WTC11 (cell line): Measurements from ENCODE around the gene ZNF467. TPM values are rescaled to one million over a fixed set of nuclear protein-coding genes. Genes with fewer than 3 reads are reported as not detected.

Experiments used
- ATAC-seq: fragments of 200-7000 bp; cut with Tn5 transposase; 2 replicates; pipeline ENCODE4 v1.10.0; 2021; ENCODE audit warnings: mild to moderate bottlenecking, moderate library complexity
- CTCF ChIA-PET: fragments of 300-600 bp; sonication (Branson Sonifier 250); formaldehyde crosslinking; loops from one replicate; lab custom pipeline; 2021; ENCODE audit warnings: antibody characterized with exemption; lab: Charles Lee
- POLR2A ChIA-PET: fragments of 350-600 bp; sonication (Branson Sonifier 250); formaldehyde crosslinking; loops from one replicate; lab custom pipeline; 2021; ENCODE audit warnings: antibody characterized with exemption; lab: Charles Lee
- DNase-seq: peaks from one replicate; pipeline ENCODE4 v3.0.0; 2021; ENCODE audit warnings: low spot score
- H3K27ac Mint-ChIP-seq: 2 replicates; pipeline ENCODE4 v1.8.0; 2021; ENCODE audit warnings: mixed read lengths
- H3K27me3 Mint-ChIP-seq: 2 replicates; pipeline ENCODE4 v1.8.0; 2021; ENCODE audit warnings: low read depth, mild to moderate bottlenecking, moderate library complexity, mixed read lengths
- H3K36me3 Mint-ChIP-seq: 2 replicates; pipeline ENCODE4 v1.8.0; 2021; ENCODE audit warnings: mixed read lengths
- H3K4me1 Mint-ChIP-seq: 2 replicates; pipeline ENCODE4 v1.8.0; 2022; ENCODE audit warnings: mixed read lengths
- H3K4me3 Mint-ChIP-seq: 2 replicates; pipeline ENCODE4 v1.8.0; 2021; ENCODE audit warnings: mild to moderate bottlenecking, moderate library complexity, mixed read lengths
- H3K9me3 Mint-ChIP-seq: 2 replicates; pipeline ENCODE4 v1.8.0; 2021; ENCODE audit warnings: mixed read lengths
- CREB1 ChIP-seq: sonication (generic); formaldehyde crosslinking; IDR thresholded peaks from 2 replicates; pipeline ENCODE4 v1.8.0; 2023; ENCODE audit warnings: mild to moderate bottlenecking, missing genetic modification reagents
- ERG ChIP-seq: fragments of 250-450 bp; sonication (Bioruptor Pico); IDR thresholded peaks from 2 replicates; pipeline ENCODE4 v1.8.0; 2021; ENCODE audit warnings: mild to moderate bottlenecking
- ESRRA ChIP-seq: sonication (generic); formaldehyde crosslinking; IDR thresholded peaks from 2 replicates; pipeline ENCODE4 v1.8.1; 2022; ENCODE audit warnings: mild to moderate bottlenecking, missing genetic modification reagents, borderline replicate concordance
- FOXJ3 ChIP-seq: sonication (generic); formaldehyde crosslinking; IDR thresholded peaks from 2 replicates; pipeline ENCODE4 v1.9.0; 2021; ENCODE audit warnings: missing genetic modification reagents, mild to moderate bottlenecking, borderline replicate concordance
- FOXK1 ChIP-seq: sonication (generic); formaldehyde crosslinking; IDR thresholded peaks from 2 replicates; pipeline ENCODE4 v1.8.0; 2022; ENCODE audit warnings: mild to moderate bottlenecking, moderate library complexity, missing genetic modification reagents
- FOXP1 ChIP-seq: sonication (generic); formaldehyde crosslinking; IDR thresholded peaks from 2 replicates; pipeline ENCODE4 v1.8.0; 2022; ENCODE audit warnings: missing genetic modification reagents, mild to moderate bottlenecking, moderate library complexity, borderline replicate concordance
- JAZF1 ChIP-seq: fragments of 250-450 bp; sonication (Bioruptor Pico); IDR thresholded peaks from 2 replicates; pipeline ENCODE4 v1.9.0; 2021; ENCODE audit warnings: moderate library complexity, mild to moderate bottlenecking, inconsistent platforms
- MAX ChIP-seq: sonication (generic); formaldehyde crosslinking; IDR thresholded peaks from 2 replicates; pipeline ENCODE4 v1.8.0; 2022; ENCODE audit warnings: mild to moderate bottlenecking, missing genetic modification reagents
- NFYB ChIP-seq: sonication (generic); formaldehyde crosslinking; conservative IDR thresholded peaks from 2 replicates; pipeline ENCODE4 v1.8.0; 2022; ENCODE audit warnings: low read depth, missing genetic modification reagents
- SMAD3 ChIP-seq: sonication (generic); formaldehyde crosslinking; IDR thresholded peaks from 2 replicates; pipeline ENCODE4 v1.8.0; 2022; ENCODE audit warnings: missing genetic modification reagents, mild to moderate bottlenecking, borderline replicate concordance
- STAT6 ChIP-seq: sonication (generic); formaldehyde crosslinking; conservative IDR thresholded peaks from 2 replicates; pipeline ENCODE4 v1.8.1; 2023; ENCODE audit warnings: mild to moderate bottlenecking, low read depth, missing genetic modification reagents, moderate library complexity
- TEAD1 ChIP-seq: sonication (generic); formaldehyde crosslinking; IDR thresholded peaks from 2 replicates; pipeline ENCODE4 v1.8.0; 2022; ENCODE audit warnings: mild to moderate bottlenecking, missing genetic modification reagents
- ZNF219 ChIP-seq: sonication (generic); formaldehyde crosslinking; IDR thresholded peaks from 2 replicates; pipeline ENCODE4 v1.8.0; 2023; ENCODE audit warnings: missing genetic modification reagents, mild to moderate bottlenecking, borderline replicate concordance
- ZNF423 ChIP-seq: fragments of 250-450 bp; sonication (Bioruptor Pico); IDR thresholded peaks from 2 replicates; pipeline ENCODE4 v2.1.2; 2022; ENCODE audit warnings: mild to moderate bottlenecking, moderate library complexity
- total RNA-seq: library from RNA; stranded (reverse); gene quantifications from 3 replicates; pipeline ENCODE4 v1.2.3, GENCODE V29; 2021

Gene ZNF467
- total RNA-seq, 1 experiment from 2014 or later, result 0.70 TPM

GRCh38 chr7:149729586-149729982 is 43.8 kb downstream of the ZNF467 start (continued):
- TF ChIP-seq FOXP1 (CRISPR knock-in tag) (no peak), NFYB (CRISPR knock-in tag) (no peak), FOXK1 (CRISPR knock-in tag) (no peak), MAX (CRISPR knock-in tag) (no peak)

- Mint-ChIP-seq H3K4me1 (no peaks in the 10 kb centered on the region), H3K27ac (no peak overlapping the region), H3K27me3 (no peaks in the 10 kb centered on the region), H3K36me3 (peaks cover 10% of the 10 kb centered on the region; the same call in 1 of the 2 replicates), H3K4me3 (no peak overlapping the region), H3K9me3 (no peaks in the 10 kb centered on the region)
- TF ChIP-seq ZNF423 (CRISPR knock-in tag) (no peak), ZNF219 (CRISPR knock-in tag) (no peak), FOXJ3 (CRISPR knock-in tag) (no peak), TEAD1 (CRISPR knock-in tag) (no peak), ESRRA (CRISPR knock-in tag) (no peak), ERG (CRISPR knock-in tag) (no peak), JAZF1 (CRISPR knock-in tag) (no peak)
- ChIA-PET CTCF (interaction anchor here (0.8 to 2.5 kb wide), 2 partner anchors 12 to 14 kb away, joined by 3 to 6 read pairs; no protein-coding TSS in a partner anchor), POLR2A (no interaction called here)
- no peak for ATAC-seq
- DNase-seq, result no peak
Observed at GRCh38 chr7:149728491-149729375, 44.7 kb downstream of the ZNF467 start.

- no peaks in the 10 kb centered on the region for H3K9me3 Mint-ChIP-seq
- peaks cover 14% of the 10 kb centered on the region for H3K36me3 Mint-ChIP-seq
- H3K4me1 Mint-ChIP-seq, result no peaks in the 10 kb centered on the region
- no peak overlapping the region for H3K4me3 Mint-ChIP-seq
- H3K27ac Mint-ChIP-seq, result no peak overlapping the region
- no peak for ATAC-seq
- TF ChIP-seq SMAD3 (CRISPR knock-in tag) (no peak), STAT6 (no peak), CREB1 (no peak)
- no peaks in the 10 kb centered on the region for H3K27me3 Mint-ChIP-seq
- CTCF ChIA-PET, result interaction anchor here (2.5 kb wide), 1 partner anchor 14 kb away, joined by 6 read pairs; no protein-coding TSS in a partner anchor
- POLR2A ChIA-PET, result no interaction called here
- DNase-seq, result no peak
Observed at GRCh38 chr7:149727899-149728476, 45.4 kb downstream of the ZNF467 start.
